WTC11 (cell line): Measurements from ENCODE around the gene MEN1. TPM values are rescaled to one million over a fixed set of nuclear protein-coding genes. Genes with fewer than 3 reads are reported as not detected.
A peak's percentile ranks its signal among the peaks of the same experiment; 100 is the strongest.

Experiments used
- ATAC-seq: fragments of 200-7000 bp; cut with Tn5 transposase; 2 replicates; pipeline ENCODE4 v1.10.0; 2021; ENCODE audit warnings: mild to moderate bottlenecking, moderate library complexity
- CTCF ChIA-PET: fragments of 300-600 bp; sonication (Branson Sonifier 250); formaldehyde crosslinking; loops from one replicate; lab custom pipeline; 2021; ENCODE audit warnings: antibody characterized with exemption; lab: Charles Lee
- POLR2A ChIA-PET: fragments of 350-600 bp; sonication (Branson Sonifier 250); formaldehyde crosslinking; loops from one replicate; lab custom pipeline; 2021; ENCODE audit warnings: antibody characterized with exemption; lab: Charles Lee
- DNase-seq: peaks from one replicate; pipeline ENCODE4 v3.0.0; 2021; ENCODE audit warnings: low spot score
- H3K27ac Mint-ChIP-seq: 2 replicates; pipeline ENCODE4 v1.8.0; 2021; ENCODE audit warnings: mixed read lengths
- H3K27me3 Mint-ChIP-seq: 2 replicates; pipeline ENCODE4 v1.8.0; 2021; ENCODE audit warnings: low read depth, mild to moderate bottlenecking, moderate library complexity, mixed read lengths
- H3K36me3 Mint-ChIP-seq: 2 replicates; pipeline ENCODE4 v1.8.0; 2021; ENCODE audit warnings: mixed read lengths
- H3K4me1 Mint-ChIP-seq: 2 replicates; pipeline ENCODE4 v1.8.0; 2022; ENCODE audit warnings: mixed read lengths
- H3K4me3 Mint-ChIP-seq: 2 replicates; pipeline ENCODE4 v1.8.0; 2021; ENCODE audit warnings: mild to moderate bottlenecking, moderate library complexity, mixed read lengths
- H3K9me3 Mint-ChIP-seq: 2 replicates; pipeline ENCODE4 v1.8.0; 2021; ENCODE audit warnings: mixed read lengths
- CDX4 ChIP-seq: fragments of 250-450 bp; sonication (Bioruptor Pico); IDR thresholded peaks from 2 replicates; pipeline ENCODE4 v1.9.0; 2021; ENCODE audit warnings: moderate library complexity, mild to moderate bottlenecking, inconsistent platforms, borderline replicate concordance
- CREB1 ChIP-seq: sonication (generic); formaldehyde crosslinking; IDR thresholded peaks from 2 replicates; pipeline ENCODE4 v1.8.0; 2023; ENCODE audit warnings: mild to moderate bottlenecking, missing genetic modification reagents
- CREM ChIP-seq: sonication (generic); formaldehyde crosslinking; IDR thresholded peaks from 2 replicates; pipeline ENCODE4 v1.8.1; 2022; ENCODE audit warnings: mild to moderate bottlenecking, missing genetic modification reagents, moderate library complexity
- EMX1 ChIP-seq: fragments of 250-450 bp; sonication (Bioruptor Pico); IDR thresholded peaks from 2 replicates; pipeline ENCODE4 v1.8.0; 2021; ENCODE audit warnings: mild to moderate bottlenecking
- GRHL2 ChIP-seq: fragments of 250-450 bp; sonication (Bioruptor Pico); IDR thresholded peaks from 2 replicates; pipeline ENCODE4 v1.8.0; 2022; ENCODE audit warnings: mild to moderate bottlenecking, moderate library complexity; ENCODE audit not compliant: insufficient replicate concordance, severe bottlenecking
- KAT7 ChIP-seq: sonication (generic); formaldehyde crosslinking; IDR thresholded peaks from 2 replicates; pipeline ENCODE4 v1.8.1; 2023; ENCODE audit warnings: missing genetic modification reagents, mild to moderate bottlenecking, borderline replicate concordance
- MYBL2 ChIP-seq: sonication (generic); formaldehyde crosslinking; IDR thresholded peaks from 2 replicates; pipeline ENCODE4 v1.8.1; 2023; ENCODE audit warnings: mild to moderate bottlenecking, moderate library complexity, missing genetic modification reagents
- NFATC4 ChIP-seq: fragments of 250-450 bp; sonication (Bioruptor Pico); IDR thresholded peaks from 2 replicates; pipeline ENCODE4 v1.9.0; 2021; ENCODE audit warnings: mild to moderate bottlenecking
- NFYB ChIP-seq: sonication (generic); formaldehyde crosslinking; conservative IDR thresholded peaks from 2 replicates; pipeline ENCODE4 v1.8.0; 2022; ENCODE audit warnings: low read depth, missing genetic modification reagents
- NR2C2 ChIP-seq: sonication (generic); formaldehyde crosslinking; IDR thresholded peaks from 2 replicates; pipeline ENCODE4 v1.8.0; 2022; ENCODE audit warnings: mild to moderate bottlenecking, missing genetic modification reagents
- PRRX2 ChIP-seq: fragments of 250-450 bp; sonication (Bioruptor Pico); IDR thresholded peaks from 2 replicates; pipeline ENCODE4 v1.8.0; 2021; ENCODE audit warnings: mild to moderate bottlenecking
- SMAD4 ChIP-seq: sonication (generic); formaldehyde crosslinking; IDR thresholded peaks from 2 replicates; pipeline ENCODE4 v1.8.0; 2022; ENCODE audit warnings: mild to moderate bottlenecking, missing genetic modification reagents
- TP53 ChIP-seq: sonication (generic); formaldehyde crosslinking; IDR thresholded peaks from 2 replicates; pipeline ENCODE4 v1.8.1; 2023; ENCODE audit warnings: mild to moderate bottlenecking, missing genetic modification reagents
- ZNF138 ChIP-seq: sonication (generic); formaldehyde crosslinking; conservative IDR thresholded peaks from 2 replicates; pipeline ENCODE4 v1.8.1; 2022; ENCODE audit warnings: mild to moderate bottlenecking, moderate library complexity, missing genetic modification reagents
- ZNF219 ChIP-seq: sonication (generic); formaldehyde crosslinking; IDR thresholded peaks from 2 replicates; pipeline ENCODE4 v1.8.0; 2023; ENCODE audit warnings: missing genetic modification reagents, mild to moderate bottlenecking, borderline replicate concordance
- ZNF425 ChIP-seq: fragments of 250-450 bp; sonication (Bioruptor Pico); conservative IDR thresholded peaks from 2 replicates; pipeline ENCODE4 v1.9.0; 2021; ENCODE audit warnings: mild to moderate bottlenecking
- total RNA-seq: library from RNA; stranded (reverse); gene quantifications from 3 replicates; pipeline ENCODE4 v1.2.3, GENCODE V29; 2021
- TF ChIP-seq, protein P1 (sequence below): sonication (generic); formaldehyde crosslinking; IDR thresholded peaks from 2 replicates; pipeline ENCODE4 v1.8.0; 2022; ENCODE audit warnings: missing genetic modification reagents

MEN1 gene
- total RNA-seq, 1 experiment from 2014 or later, result 47.1 TPM

DNA sequence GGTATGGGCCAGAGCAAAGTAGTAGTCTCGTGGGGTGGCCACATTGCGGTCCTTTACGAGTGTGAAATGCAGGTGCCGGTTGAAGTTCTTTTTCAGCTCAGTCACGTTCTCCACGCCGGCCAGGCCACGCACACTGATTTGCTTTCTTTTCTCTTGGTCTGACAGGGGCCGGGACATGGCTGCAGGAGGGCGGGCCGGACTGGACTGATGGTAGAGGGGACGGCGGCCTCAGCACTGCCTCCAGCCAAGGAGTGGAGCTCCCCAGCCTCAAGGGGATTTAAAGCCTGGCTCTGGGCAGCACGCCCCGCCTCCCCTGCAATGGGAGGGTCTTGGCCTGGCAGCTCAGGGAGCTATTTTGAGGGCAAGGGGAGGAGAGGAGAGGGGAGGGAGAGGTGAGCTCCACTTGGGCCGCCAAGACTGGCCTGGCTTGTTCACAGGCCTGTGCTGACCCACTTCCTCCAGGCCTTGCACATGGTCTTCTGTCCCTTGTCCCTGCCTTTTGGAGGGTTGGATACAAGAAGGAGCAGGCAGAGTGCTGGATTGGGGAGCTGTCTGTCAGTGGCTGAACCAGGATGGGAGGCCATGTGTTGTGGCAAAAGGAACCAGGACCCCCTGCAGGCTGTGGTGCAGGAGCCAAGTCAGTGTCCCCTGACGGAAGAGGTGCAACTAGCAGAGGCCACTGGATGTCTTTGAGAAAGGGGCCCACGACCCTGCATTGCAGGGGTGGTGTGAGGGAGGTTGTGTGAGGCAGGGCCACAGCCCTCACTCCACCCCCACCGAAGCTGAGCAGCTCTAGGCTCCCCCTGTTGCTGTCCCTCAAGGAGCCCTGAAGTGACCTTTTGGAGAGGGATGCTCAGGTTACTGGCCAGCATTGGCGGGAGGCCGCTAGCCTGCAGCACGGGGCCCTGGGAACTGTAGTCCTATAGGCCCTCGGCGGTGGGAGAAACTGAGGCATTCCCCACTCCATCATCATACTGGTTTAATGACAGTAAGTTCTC lies 50.3 kb downstream of the MEN1 start, which contains the start of gene PYGM (continued):
- no peak for TF ChIP-seq ZNF219 (CRISPR knock-in tag)
- TF ChIP-seq NFATC4 (CRISPR knock-in tag), result no peak
- TF ChIP-seq KAT7, result 0 out of 2 replicates have a peak, but pooled peaks have one; percentile 20
- TF ChIP-seq NR2C2, result no peak
- no peak for TF ChIP-seq ZNF425
- no peak for TF ChIP-seq SMAD4 (CRISPR knock-in tag)
- no peak for TF ChIP-seq ZNF138 (CRISPR knock-in tag)
- TF ChIP-seq, protein P1, sequence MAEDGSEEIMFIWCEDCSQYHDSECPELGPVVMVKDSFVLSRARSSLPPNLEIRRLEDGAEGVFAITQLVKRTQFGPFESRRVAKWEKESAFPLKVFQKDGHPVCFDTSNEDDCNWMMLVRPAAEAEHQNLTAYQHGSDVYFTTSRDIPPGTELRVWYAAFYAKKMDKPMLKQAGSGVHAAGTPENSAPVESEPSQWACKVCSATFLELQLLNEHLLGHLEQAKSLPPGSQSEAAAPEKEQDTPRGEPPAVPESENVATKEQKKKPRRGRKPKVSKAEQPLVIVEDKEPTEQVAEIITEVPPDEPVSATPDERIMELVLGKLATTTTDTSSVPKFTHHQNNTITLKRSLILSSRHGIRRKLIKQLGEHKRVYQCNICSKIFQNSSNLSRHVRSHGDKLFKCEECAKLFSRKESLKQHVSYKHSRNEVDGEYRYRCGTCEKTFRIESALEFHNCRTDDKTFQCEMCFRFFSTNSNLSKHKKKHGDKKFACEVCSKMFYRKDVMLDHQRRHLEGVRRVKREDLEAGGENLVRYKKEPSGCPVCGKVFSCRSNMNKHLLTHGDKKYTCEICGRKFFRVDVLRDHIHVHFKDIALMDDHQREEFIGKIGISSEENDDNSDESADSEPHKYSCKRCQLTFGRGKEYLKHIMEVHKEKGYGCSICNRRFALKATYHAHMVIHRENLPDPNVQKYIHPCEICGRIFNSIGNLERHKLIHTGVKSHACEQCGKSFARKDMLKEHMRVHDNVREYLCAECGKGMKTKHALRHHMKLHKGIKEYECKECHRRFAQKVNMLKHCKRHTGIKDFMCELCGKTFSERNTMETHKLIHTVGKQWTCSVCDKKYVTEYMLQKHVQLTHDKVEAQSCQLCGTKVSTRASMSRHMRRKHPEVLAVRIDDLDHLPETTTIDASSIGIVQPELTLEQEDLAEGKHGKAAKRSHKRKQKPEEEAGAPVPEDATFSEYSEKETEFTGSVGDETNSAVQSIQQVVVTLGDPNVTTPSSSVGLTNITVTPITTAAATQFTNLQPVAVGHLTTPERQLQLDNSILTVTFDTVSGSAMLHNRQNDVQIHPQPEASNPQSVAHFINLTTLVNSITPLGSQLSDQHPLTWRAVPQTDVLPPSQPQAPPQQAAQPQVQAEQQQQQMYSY (CRISPR knock-in tag), result no peak
- no peak for TF ChIP-seq CDX4 (CRISPR knock-in tag)
- no peak for TF ChIP-seq EMX1 (CRISPR knock-in tag)
- no peak for TF ChIP-seq CREB1
- TF ChIP-seq CREM (CRISPR knock-in tag), result peak; percentile 48; the same call in 1 of the 2 replicates
- TF ChIP-seq TP53 (CRISPR knock-in tag), result no peak
- no peak for TF ChIP-seq MYBL2 (CRISPR knock-in tag)

- TF ChIP-seq NFYB (CRISPR knock-in tag), result no peak
- TF ChIP-seq GRHL2 (CRISPR knock-in tag), result no peak
- TF ChIP-seq PRRX2, result 0 out of 2 replicates have a peak, but pooled peaks have one; percentile 9
- Mint-ChIP-seq H3K36me3 (peaks cover 2% of the 10 kb centered on the region), H3K4me3 (peak overlapping the region; percentile 50), H3K27ac (peak overlapping the region; percentile 57), H3K4me1 (peaks cover 59% of the 10 kb centered on the region), H3K9me3 (no peaks in the 10 kb centered on the region), H3K27me3 (no peaks in the 10 kb centered on the region; the same call in 1 of the 2 replicates)
- CTCF ChIA-PET, result interaction anchor here (0.7 to 7.5 kb wide), 15 partner anchors 9 to 474 kb away, joined by 3 to 150 read pairs (median 6); partner anchors contain the start of genes BAD, NRXN2, RASGRP2 and SF1
- POLR2A ChIA-PET, result interaction anchor here (1.0 to 5.0 kb wide), 5 partner anchors 13 to 170 kb away, joined by 3 to 45 read pairs (median 6); partner anchors contain the start of gene SF1
- DNase-seq (no peak), ATAC-seq (no peak)
Measured at GRCh38 chr11:64759131-64759721, 51.1 kb downstream of the MEN1 start.
